Thyroid gland (tissue), 4 donors: Measurements from ENCODE around the gene PTH1R. TPM values are rescaled to one million over a fixed set of nuclear protein-coding genes. Genes with fewer than 3 reads are reported as not detected.

ENCODE experiments used
- DNase-seq, 2 donors: peaks; one replicate each; pipeline ENCODE4 v3.0.0-alpha.2; 2019
- H3K27ac ChIP-seq, 3 donors: fragments of 200-600 bp; sonication (generic); 1 replicate in 2 of 3; 2 replicates in 1 of 3; pipeline ENCODE4 v1.5.1; 2016 to 2019; ENCODE audit warnings: mild to moderate bottlenecking in 1 of 3, moderate library complexity in 1 of 3
- H3K27me3 ChIP-seq: fragments of 200-600 bp; sonication (generic); one replicate; pipeline ENCODE4 v1.5.1; 2019
- H3K36me3 ChIP-seq, 2 donors: fragments of 200-600 bp; sonication (generic); one replicate each; pipeline ENCODE4 v1.5.1; 2016 to 2019
- H3K4me1 ChIP-seq, 2 donors: fragments of 200-600 bp; sonication (generic); one replicate each; pipeline ENCODE4 v1.5.1; 2017 to 2019
- H3K4me3 ChIP-seq, 3 donors: fragments of 200-600 bp; sonication (generic); replicated peaks in 1 of 3; 1 replicate in 2 of 3; 2 replicates in 1 of 3; pipeline ENCODE4 v1.5.1; 2016; ENCODE audit warnings: mild to moderate bottlenecking in 1 of 3
- H3K9me3 ChIP-seq: fragments of 200-600 bp; sonication (generic); one replicate; pipeline ENCODE4 v1.5.1; 2017
- CTCF ChIP-seq, 6 experiments: fragments of 200-600 bp in 3 of 6; fragments of 450-650 bp in 3 of 6; sonication (generic) in 3 of 6; IDR thresholded peaks; one replicate each; pipeline ENCODE4 v1.5.1; 2016 to 2019; ENCODE audit warnings: antibody characterized with exemption in 6 of 6, mild to moderate bottlenecking in 2 of 6, inconsistent platforms in 1 of 6, moderate library complexity in 1 of 6
- POLR2A ChIP-seq, 2 donors: fragments of 450-650 bp; IDR thresholded peaks; one replicate each; pipeline ENCODE4 v1.6.1; 2017; ENCODE audit warnings: antibody characterized with exemption in 2 of 2, mild to moderate bottlenecking in 2 of 2, moderate library complexity in 1 of 2
- WGBS, 2 donors: methylation state at CpG; one replicate each; pipeline ENCODE4 v1.1.5; 2017; 5-methylcytosine and 5-hydroxymethylcytosine counted together
- intact Hi-C: fragments of 100-400 bp; cut with DNase I; formaldehyde crosslinking; loops from one replicate; pipeline ENCODE4 v1.15.1; 2023
- total RNA-seq, 4 donors: library from RNA; depleted of rRNA; stranded (reverse); fragments of >200 nt; gene quantifications; one replicate each; pipeline ENCODE4 v1.2.3, GENCODE V29; 2016

The PTH1R gene
- total RNA-seq, 4 donors from 2014 or later = 1.2 to 10.6 (median 4.4) TPM

GRCh38 chr3:46870651-46871050 is 6.9 kb upstream of the PTH1R start:
- TF ChIP-seq POLR2A (IDR thresholded peaks at IDR 0.05) (no peak), CTCF (IDR thresholded peaks at IDR 0.05) (no peak)
- Histone ChIP-seq H3K27me3 (no peaks in the 10 kb centered on the region), H3K4me3 (no peak overlapping the region), H3K9me3 (no peaks in the 10 kb centered on the region), H3K4me1 (peaks cover 31 to 61% of the 10 kb centered on the region in 2 donors), H3K27ac (no peak overlapping the region), H3K36me3 (no peaks in the 10 kb centered on the region)
- DNase-seq = no peak
- intact Hi-C loops = no loop called here
- 92 to 93% methylated on average over 5 of the region's 5 CpGs for WGBS, 2 donors

DNA sequence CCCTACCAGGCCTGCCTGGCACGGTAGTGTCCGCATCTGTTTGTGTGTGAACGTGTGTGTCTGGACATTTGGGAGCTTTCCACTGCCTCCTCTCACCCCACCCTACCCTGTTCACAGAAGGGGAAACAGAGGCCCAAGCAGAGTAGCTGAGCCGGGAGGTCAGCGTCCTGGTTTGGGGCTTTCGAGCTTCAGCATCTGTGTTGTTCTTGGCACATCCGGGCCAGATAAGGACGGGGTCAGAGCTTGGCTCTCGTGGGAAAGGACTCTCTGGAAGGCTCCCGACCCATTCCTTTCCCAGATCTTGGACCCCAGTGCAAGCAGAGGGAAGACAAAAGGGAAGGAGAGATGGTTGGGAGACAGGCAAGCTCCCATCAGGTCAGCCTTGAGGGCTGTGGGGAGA is 6.3 kb upstream of the PTH1R start:
- H3K4me1 ChIP-seq = peaks cover 31 to 61% of the 10 kb centered on the region in 2 donors
- intact Hi-C loops = no loop called here

GRCh38 chr3:46873521-46873920 is 4.0 kb upstream of the PTH1R start:
- H3K27ac ChIP-seq = peak overlapping the region in 2 of 3 donors; percentile 71 to 75
- H3K36me3 ChIP-seq = no peaks in the 10 kb centered on the region
- intact Hi-C loops = no loop called here
- DNase-seq = no peak
- 69 to 75% methylated on average over 5 of the region's 5 CpGs for WGBS, 2 donors
- TF ChIP-seq POLR2A (IDR thresholded peaks at IDR 0.05) = no peak
- TF ChIP-seq CTCF (IDR thresholded peaks at IDR 0.05) = no peak
- peaks cover 21 to 44% of the 10 kb centered on the region in 2 donors for H3K4me1 ChIP-seq
- H3K27me3 ChIP-seq = no peaks in the 10 kb centered on the region
- no peaks in the 10 kb centered on the region for H3K9me3 ChIP-seq
- H3K4me3 ChIP-seq = no peak overlapping the region

More for the DNA sequence above, 6.3 kb upstream of the PTH1R start:
- Histone ChIP-seq H3K27me3 (no peaks in the 10 kb centered on the region), H3K36me3 (no peaks in the 10 kb centered on the region), H3K9me3 (no peaks in the 10 kb centered on the region), H3K4me3 (no peak overlapping the region), H3K27ac (no peak overlapping the region)
- no peak for DNase-seq
- WGBS, 2 donors = 67 to 72% methylated on average over 10 of the region's 10 CpGs
- no peak for TF ChIP-seq CTCF (IDR thresholded peaks at IDR 0.05)
- TF ChIP-seq POLR2A (IDR thresholded peaks at IDR 0.05) = no peak

GRCh38 chr3:46874430-46874829 is 3.1 kb upstream of the PTH1R start:
- TF ChIP-seq CTCF (IDR thresholded peaks at IDR 0.05) (no peak), POLR2A (IDR thresholded peaks at IDR 0.05) (no peak)
- Histone ChIP-seq H3K4me1 (peaks cover 25 to 45% of the 10 kb centered on the region in 2 donors), H3K36me3 (no peaks in the 10 kb centered on the region), H3K4me3 (no peak overlapping the region), H3K9me3 (no peaks in the 10 kb centered on the region), H3K27ac (peak overlapping the region; percentile 29 to 75 (median 71)), H3K27me3 (no peaks in the 10 kb centered on the region)
- intact Hi-C loops = no loop called here
- 6 to 23% methylated on average over 6 to 18 of the region's 18 CpGs for WGBS, 2 donors
- peak; percentile 77 to 81 for DNase-seq

- intact Hi-C loops = no loop called here
- Histone ChIP-seq H3K36me3 (no peaks in the 10 kb centered on the region), H3K27ac (no peak overlapping the region), H3K4me3 (no peak overlapping the region), H3K4me1 (peaks cover 25 to 45% of the 10 kb centered on the region in 2 donors), H3K9me3 (no peaks in the 10 kb centered on the region), H3K27me3 (no peaks in the 10 kb centered on the region)
- TF ChIP-seq POLR2A (IDR thresholded peaks at IDR 0.05) (no peak), CTCF (IDR thresholded peaks at IDR 0.05) (no peak)
- WGBS, 2 donors = 94 to 95% methylated on average over 8 to 9 of the region's 9 CpGs
- DNase-seq = no peak
These were observed 2.0 kb upstream of the PTH1R start for GRCh38 chr3:46875560-46875959.
